Stimulated activated CD4-positive, alpha-beta T cell treated with anti-CD3 and anti-CD28 coated beads, TNF-alpha, amount 100 ng/mL, for 4 hours (primary cell): ENCODE results near the gene C5orf15.
"Not testable (repeated sequence)": the region's sequence is repeated elsewhere in the genome, so short reads cannot be mapped to it uniquely, and the experiment has no call there.

Source experiments
- DNase-seq, 3 experiments: peaks; one replicate each; pipeline ENCODE4 v3.0.0-alpha.2; 2020; ENCODE audit warnings: low read depth in 3 of 3

The C5orf15 gene

GRCh38 chr5:133963493-133964128, 4.8 kb downstream of the C5orf15 start:
- DNase-seq: no peak

GRCh38 chr5:133962801-133963476, 5.5 kb downstream of the C5orf15 start:
- DNase-seq: no peak

- DNase-seq: no peak
These were observed 6.3 kb downstream of the C5orf15 start for GRCh38 chr5:133962131-133962530.

- DNase-seq: no peak
These were observed 8.8 kb downstream of the C5orf15 start for GRCh38 chr5:133959643-133960042.

- no peak for DNase-seq
These were observed 10.8 kb downstream of the C5orf15 start for GRCh38 chr5:133957591-133957990.

- no peak for DNase-seq
These were observed 11.3 kb downstream of the C5orf15 start for GRCh38 chr5:133957080-133957479.

GRCh38 chr5:133956196-133956595, 12.2 kb downstream of the C5orf15 start:
- not testable (repeated sequence) for DNase-seq

- DNase-seq: no peak
These were observed 14.8 kb downstream of the C5orf15 start for GRCh38 chr5:133953568-133954145.

- DNase-seq: no peak
These were observed 15.5 kb downstream of the C5orf15 start for GRCh38 chr5:133952729-133953567.

GRCh38 chr5:133950821-133951612, 17.4 kb downstream of the C5orf15 start:
- no peak for DNase-seq

- no peak for DNase-seq
These were observed 19.7 kb downstream of the C5orf15 start for GRCh38 chr5:133948721-133949120.

GRCh38 chr5:133947431-133947841, 21.0 kb downstream of the C5orf15 start:
- DNase-seq: no peak

- no peak for DNase-seq
These were observed 22.9 kb downstream of the C5orf15 start for GRCh38 chr5:133945568-133945967.

GRCh38 chr5:133944263-133945185, 23.9 kb downstream of the C5orf15 start:
- no peak for DNase-seq

- no peak for DNase-seq
These were observed 25.0 kb downstream of the C5orf15 start for GRCh38 chr5:133943475-133943817.

- DNase-seq: no peak
These were observed 25.6 kb downstream of the C5orf15 start for GRCh38 chr5:133942614-133943474.

GRCh38 chr5:133941456-133942196, 26.8 kb downstream of the C5orf15 start:
- no peak for DNase-seq

GRCh38 chr5:133939668-133940067, 28.8 kb downstream of the C5orf15 start:
- DNase-seq: no peak

GRCh38 chr5:133938929-133939328, 29.5 kb downstream of the C5orf15 start:
- DNase-seq: no peak
